AG08395 (cell line): ENCODE results near the gene TREML1.
"Not testable (repeated sequence)": the region's sequence is repeated elsewhere in the genome, so short reads cannot be mapped to it uniquely, and the experiment has no call there.

Experiments
- DNase-seq: peaks from one replicate; pipeline ENCODE4 v3.0.0; 2012; ENCODE audit warnings: mixed read lengths, low spot score

The TREML1 gene

GRCh38 chr6:41147917-41148316 is 6.2 kb downstream of the TREML1 start:
- DNase-seq, result no peak

- no peak for DNase-seq
Observed at GRCh38 chr6:41136911-41137310, 17.2 kb downstream of the TREML1 start.

DNA sequence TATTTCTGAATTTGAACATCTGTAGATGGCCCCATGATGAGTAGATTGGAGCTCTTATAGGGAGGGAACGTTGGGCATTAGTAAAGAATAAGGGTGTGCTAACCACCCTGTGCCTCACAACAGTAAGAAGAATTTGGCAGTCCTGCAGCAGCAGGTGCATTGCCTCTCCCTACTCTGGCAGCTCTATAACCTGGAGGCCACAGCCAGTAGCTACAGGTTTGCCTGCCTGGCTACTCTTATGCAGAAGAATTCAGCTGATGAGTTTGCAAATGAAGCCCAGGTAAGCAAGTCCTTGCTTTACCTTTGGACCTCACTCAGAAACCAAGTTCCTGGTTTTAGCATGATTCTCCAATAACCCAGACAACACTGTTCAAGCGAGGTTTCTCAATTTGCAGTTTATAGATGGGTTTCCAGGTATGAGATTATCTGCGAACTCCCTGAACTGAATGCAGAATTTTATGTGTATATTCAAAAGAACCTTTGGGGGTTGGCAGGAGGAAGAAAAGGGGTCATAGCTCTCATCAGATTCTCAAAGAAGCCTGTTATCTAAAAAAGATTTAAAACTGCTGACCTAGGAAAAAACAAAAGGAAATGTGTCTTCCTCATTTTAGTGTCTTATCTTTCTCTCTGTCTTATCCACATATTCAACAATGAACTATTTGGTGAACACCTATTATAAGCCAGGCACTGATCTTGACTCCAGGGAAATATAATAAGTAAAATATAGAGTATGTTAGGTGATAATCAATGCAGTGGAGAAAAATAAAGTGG is 18.9 kb downstream of the TREML1 start:
- DNase-seq, result no peak

DNA sequence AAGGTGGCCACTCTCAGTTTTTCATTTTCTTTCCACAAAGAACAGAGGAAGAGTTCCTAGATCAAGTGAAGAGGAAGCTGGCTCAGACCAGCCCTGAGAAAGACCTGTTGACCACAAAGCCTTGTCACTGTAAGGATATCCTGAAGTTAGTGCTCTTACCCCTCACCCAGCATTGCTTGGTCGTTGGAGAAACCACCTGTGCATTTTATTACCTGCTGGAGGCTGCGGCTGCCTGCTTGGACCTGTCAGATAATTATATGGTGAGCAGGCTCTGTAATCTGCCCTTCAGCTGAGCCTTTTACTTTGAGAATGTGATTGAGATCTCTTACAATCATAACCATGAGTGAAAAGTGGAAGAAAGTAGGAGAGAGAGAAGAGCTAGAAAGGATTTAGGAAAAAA is 21.9 kb downstream of the TREML1 start:
- no peak for DNase-seq

- no peak for DNase-seq
Observed at GRCh38 chr6:41125282-41125681, 28.9 kb downstream of the TREML1 start.

DNA sequence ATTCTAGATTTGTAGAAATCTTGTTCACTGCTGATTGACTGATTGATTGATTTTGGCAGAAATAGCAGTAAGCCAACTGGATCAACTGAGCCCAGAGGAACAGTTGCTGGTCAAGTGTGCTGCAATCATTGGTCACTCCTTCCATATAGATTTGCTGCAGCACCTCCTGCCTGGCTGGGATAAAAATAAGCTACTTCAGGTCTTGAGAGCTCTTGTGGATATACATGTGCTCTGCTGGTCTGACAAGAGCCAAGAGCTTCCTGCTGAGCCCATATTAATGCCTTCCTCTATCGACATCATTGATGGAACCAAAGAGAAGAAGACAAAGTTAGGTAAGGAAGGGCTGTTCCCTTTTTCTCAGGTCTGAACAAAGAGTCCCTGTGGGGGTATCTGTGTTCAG is 31.2 kb downstream of the TREML1 start:
- DNase-seq, result no peak

GRCh38 chr6:41122373-41122772 is 31.8 kb downstream of the TREML1 start:
- no peak for DNase-seq

DNA sequence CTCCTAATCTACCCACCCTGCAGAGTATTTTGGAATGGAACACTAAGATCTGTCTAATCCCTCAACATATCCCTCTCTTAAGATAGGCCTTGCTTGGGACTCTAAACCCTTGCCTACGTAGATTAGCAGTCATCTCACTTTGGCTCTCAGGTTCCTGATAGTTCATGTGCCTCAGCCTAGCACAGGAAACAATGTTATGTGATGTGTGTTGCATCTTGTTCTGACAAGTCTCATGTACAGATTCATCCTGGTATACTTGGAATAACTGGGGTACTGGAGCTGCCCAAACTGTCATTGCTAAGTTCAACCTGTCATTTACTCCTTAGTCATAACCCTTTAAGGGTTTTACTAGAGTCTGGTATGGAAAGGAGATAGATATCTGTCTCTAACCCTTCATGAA is 34.1 kb downstream of the TREML1 start:
- no peak for DNase-seq

GRCh38 chr6:41119508-41119907 is 34.6 kb downstream of the TREML1 start:
- no peak for DNase-seq

DNA sequence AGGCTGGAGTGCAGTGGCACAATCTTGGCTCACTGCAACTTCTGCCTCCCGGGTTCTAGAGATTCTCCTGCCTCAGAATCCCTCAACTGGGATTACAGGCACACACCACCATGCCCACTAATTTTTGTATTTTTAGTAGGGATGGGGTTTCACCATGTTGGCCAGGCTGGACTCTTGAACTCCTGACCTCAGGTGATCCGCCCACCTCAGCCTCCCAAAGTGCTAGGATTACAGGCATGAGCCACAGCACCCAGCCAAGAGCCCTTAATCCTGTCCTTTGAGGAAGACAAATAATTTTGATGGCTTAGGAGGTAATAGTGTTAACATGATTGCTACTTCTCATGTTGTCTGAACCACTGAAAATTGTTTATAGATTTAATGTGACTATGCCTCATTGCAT is 39.1 kb downstream of the TREML1 start:
- not testable (repeated sequence) for DNase-seq

DNA sequence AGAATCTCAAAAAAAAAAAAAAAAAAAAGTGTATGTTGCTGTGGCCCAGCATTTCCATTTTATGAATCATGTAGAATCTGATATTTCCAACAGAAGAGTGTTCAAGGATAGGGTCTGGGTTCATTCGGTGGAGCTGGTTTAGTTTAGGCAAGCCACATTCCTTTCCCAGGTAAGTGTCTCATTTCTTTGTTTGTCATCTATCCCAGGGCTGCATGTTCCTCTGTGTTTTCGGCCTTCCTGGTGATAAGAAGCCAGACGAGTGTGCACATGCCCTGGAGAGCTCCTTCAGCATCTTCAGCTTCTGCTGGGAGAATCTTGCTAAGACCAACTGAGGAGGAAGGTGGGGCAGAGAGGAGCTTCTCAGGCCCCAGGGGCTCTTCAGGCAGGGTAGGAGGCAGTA is 43.1 kb downstream of the TREML1 start:
- no peak for DNase-seq

- no peak for DNase-seq
Observed at GRCh38 chr6:41103847-41104246, 50.3 kb downstream of the TREML1 start.

DNA sequence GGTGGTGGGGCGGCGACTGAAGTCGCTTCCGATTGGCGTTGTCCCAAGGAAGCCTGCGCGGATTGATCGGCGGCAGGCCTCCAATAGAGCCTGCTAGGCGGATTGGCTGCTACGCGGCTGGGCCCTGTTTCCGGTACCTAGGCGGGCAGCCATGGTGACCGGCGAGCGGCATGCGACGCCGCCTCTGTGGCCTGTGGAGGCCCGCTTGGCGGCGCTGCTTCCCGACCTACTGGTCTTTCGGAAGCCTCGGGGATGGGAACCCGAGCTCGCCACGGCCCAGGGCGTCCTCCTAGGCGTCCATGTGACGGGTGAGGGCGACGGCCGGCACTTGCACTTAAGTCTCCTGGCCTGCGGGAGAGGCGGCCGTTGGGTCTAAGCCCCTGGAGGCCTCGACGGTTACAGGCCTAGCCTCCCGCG is 53.3 kb downstream of the TREML1 start:
- no peak for DNase-seq
